Activated CD4-positive, alpha-beta T cell treated with anti-CD3 and anti-CD28 coated beads for 1 hour (primary cell): ENCODE data around the gene FADS3.

ENCODE experiments used
- DNase-seq: peaks from one replicate; pipeline ENCODE4 v3.0.0-alpha.2; 2020

The FADS3 gene

GRCh38 chr11:61875698-61876097, 15.6 kb downstream of the FADS3 start:
- DNase-seq = no peak

- no peak for DNase-seq
These were observed 16.5 kb downstream of the FADS3 start for GRCh38 chr11:61874853-61875252.

DNA sequence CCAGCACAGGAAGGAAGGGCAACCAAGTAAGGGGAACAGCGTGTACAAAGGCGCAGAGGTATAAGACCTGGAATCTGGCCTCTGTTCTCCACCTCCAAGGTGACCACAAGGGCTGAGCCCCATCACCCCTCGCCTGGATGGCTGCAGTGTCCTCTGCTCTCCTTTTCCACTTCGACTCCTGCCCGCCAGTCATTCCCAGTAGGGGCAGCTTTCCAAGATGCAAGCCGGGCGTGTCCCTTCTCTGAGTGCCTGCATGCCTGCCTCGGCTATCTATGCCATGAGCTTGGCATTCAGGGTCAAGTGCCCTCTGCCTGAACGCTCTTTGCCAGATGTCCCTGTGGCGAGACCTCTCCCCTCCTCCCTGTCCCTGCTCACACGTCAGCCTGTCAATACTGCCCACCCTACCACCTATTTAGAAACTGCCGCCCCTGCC, 17.0 kb downstream of the FADS3 start:
- no peak for DNase-seq

- DNase-seq = no peak
These were observed 17.6 kb downstream of the FADS3 start for GRCh38 chr11:61873588-61874376.

GRCh38 chr11:61872935-61873565, 18.3 kb downstream of the FADS3 start:
- no peak for DNase-seq

- DNase-seq = peak; percentile 45
These were observed 20.2 kb downstream of the FADS3 start for GRCh38 chr11:61871158-61871597.

DNA sequence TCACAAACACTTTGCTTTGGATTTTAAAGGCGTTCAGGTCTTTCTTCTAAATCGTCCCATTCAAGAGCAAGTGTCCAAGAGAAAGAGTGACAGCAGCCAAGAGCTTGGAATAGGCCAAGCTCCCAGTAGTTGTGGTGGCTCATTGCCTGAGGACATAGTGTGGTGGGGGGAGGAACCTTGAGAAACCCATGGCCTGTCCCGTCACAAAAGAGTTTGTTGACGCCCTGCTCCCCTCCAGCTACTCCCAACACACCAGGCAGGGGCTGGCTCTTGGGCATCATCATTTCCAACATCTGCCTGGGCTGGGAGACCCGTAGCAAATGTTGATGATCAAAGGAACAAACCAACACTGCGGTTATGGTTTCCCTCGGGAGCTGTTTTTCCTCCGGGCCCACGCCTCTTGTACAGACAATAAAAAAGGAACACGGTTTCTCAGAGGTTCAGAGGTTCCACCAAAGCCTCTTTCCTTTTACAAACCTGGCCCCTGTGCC, 20.8 kb downstream of the FADS3 start:
- DNase-seq = no peak

GRCh38 chr11:61869708-61870451, 21.5 kb downstream of the FADS3 start:
- DNase-seq = no peak

DNA sequence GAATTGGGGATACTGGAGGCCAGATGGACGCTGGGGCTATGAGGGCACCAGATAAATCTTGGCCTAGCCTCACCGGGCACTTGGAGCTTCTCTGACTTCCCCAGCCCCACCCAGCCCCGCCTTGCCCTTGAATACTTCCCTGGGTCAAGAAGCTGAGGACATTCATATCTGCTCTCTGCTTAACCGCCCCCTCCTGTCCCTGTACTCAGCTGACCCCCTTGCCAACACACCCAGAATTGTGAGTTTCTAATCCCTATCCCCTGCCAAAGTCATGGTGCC, 22.0 kb downstream of the FADS3 start:
- no peak for DNase-seq

- no peak for DNase-seq
These were observed 22.5 kb downstream of the FADS3 start for GRCh38 chr11:61868571-61869428.

DNA sequence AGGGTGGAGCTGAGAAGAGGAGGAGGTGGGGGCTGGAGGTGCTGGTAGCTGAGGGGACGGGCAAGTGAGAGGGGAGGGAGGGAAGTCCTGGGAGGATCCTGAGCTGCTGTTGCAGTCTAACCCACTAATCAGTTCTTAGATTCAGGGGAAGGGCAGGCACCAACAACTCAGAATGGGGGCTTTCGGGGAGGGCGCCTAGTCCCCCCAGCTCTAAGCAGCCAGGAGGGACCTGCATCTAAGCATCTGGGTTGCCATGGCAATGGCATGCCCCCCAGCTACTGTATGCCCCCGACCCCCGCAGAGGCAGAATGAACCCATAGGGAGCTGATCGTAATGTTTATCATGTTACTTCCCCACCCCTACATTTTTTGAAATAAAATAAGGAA, 24.4 kb downstream of the FADS3 start:
- no peak for DNase-seq

DNA sequence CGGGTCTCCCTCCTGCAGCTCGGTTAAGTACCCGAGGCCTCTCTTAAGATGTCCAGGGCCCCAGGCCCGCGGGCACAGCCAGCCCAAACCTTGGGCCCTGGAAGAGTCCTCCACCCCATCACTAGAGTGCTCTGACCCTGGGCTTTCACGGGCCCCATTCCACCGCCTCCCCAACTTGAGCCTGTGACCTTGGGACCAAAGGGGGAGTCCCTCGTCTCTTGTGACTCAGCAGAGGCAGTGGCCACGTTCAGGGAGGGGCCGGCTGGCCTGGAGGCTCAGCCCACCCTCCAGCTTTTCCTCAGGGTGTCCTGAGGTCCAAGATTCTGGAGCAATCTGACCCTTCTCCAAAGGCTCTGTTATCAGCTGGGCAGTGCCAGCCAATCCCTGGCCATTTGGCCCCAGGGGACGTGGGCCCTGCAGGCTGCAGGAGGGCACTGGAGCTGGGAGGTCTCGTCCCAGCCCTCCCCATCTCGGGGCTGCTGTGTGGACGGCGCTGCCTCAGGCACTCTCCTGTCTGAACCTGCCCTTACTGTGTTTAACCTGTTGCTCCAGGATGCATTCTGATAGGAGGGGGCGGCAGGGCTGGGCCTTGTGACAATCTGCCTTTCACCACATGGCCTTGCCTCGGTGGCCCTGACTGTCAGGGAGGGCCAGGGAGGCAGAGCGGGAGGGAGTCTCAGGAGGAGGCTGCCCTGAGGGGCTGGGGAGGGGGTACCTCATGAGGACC, 25.0 kb downstream of the FADS3 start:
- DNase-seq = no peak

GRCh38 chr11:61864814-61865775, 26.2 kb downstream of the FADS3 start:
- DNase-seq = no peak

DNA sequence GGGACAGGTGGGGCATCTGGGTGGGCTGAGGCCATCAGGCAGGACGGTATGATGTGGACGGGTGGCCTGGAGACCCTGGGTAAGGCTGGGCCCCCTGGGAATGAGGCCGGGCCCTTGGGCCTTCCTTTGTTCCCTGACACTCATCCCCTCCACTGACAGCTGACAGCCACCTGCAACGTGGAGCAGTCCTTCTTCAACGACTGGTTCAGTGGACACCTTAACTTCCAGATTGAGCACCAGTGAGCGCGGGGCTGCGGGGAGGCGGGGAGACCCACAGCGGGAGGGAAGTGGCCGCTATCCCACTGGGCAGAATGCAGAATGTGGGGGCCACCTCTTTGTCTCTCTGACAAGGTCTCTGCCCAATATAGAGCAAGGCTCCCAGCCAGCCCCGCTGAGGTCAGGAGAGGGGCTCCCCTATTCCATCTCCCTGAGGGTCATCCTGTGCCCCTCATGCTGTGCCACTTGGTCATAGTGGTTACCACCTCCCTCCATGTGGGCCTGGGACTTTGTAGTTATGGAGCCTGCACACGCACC, 27.7 kb downstream of the FADS3 start:
- DNase-seq = no peak

DNA sequence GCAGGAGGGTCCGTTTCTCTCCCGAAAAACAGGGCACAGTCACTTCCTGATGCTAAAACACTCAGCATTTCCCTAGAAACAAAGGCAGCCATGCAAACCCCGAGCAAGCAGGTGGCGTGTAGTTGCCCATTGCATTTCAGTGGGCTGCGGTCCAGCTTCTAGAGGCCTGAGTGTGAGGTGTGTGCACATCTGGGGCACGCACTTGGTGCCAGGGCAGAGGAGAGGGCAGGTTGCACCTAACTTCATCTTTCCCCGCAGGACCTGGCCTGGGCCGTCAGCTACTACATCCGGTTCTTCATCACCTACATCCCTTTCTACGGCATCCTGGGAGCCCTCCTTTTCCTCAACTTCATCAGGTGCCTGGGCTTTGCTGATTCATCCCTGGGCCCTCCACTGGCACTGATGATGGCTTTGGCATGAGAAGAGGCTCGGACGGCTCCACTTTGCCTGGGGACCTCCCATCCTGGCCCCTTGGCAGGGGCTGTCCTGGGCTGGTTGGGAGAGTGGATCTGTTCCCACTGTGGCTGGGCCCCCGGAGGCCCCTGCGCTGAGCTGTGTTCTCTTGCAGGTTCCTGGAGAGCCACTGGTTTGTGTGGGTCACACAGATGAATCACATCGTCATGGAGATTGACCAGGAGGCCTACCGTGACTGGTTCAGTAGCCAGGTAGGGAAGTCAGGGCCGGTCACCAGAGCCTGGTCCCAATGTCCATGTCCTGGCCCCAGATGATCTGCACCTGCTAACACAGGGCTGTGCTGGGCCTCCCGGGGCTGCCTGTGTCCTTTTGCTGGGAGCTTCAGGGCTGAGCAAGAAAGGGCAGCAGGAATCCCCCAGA, 28.4 kb downstream of the FADS3 start:
- DNase-seq = no peak

- no peak for DNase-seq
These were observed 29.7 kb downstream of the FADS3 start for GRCh38 chr11:61861634-61862033.

DNA sequence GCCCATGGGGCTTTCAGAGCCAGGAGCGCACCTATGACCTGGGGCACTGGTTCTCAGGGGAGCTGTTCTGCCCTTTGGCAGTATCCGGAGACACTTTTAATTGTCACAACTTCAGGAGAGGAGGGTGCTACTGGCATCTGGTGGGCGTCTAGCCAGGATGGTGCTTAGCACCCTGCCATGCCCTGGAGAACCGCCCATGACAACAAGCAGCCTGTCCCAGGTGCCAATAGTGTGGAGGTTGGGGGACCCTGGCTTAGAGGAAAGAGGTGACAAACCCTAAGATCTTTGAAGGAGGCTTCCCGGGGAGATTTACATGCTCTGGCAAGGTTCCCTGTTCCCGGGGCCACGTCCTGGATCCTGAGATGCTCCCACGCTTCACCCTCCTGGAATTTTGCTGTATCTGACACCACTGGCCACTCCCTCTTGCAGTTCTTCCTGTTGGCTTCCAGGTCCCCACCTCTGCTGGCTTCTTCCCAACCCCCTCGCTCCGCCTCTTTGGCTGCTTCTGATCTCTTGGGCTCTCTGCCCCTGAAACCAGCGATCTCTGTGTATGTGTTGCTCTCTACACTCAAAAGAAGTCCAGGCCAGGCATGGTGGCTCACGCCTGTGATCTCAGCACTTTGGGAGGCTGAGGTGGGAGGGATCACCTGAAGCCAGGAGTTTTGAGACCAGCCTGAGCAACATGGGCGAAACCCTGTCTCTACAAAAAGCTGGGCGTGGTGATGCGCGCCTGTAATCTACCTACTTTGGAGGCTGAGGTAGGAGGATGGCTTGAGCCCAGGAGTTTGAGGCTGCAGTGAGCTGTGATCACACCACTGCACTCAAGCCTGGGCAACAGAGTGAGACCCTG, 31.1 kb downstream of the FADS3 start:
- DNase-seq = no peak

- DNase-seq = no peak
These were observed 35.2 kb downstream of the FADS3 start for GRCh38 chr11:61855939-61856680.
